ENCODE results near the gene E2F4.

DNA sequence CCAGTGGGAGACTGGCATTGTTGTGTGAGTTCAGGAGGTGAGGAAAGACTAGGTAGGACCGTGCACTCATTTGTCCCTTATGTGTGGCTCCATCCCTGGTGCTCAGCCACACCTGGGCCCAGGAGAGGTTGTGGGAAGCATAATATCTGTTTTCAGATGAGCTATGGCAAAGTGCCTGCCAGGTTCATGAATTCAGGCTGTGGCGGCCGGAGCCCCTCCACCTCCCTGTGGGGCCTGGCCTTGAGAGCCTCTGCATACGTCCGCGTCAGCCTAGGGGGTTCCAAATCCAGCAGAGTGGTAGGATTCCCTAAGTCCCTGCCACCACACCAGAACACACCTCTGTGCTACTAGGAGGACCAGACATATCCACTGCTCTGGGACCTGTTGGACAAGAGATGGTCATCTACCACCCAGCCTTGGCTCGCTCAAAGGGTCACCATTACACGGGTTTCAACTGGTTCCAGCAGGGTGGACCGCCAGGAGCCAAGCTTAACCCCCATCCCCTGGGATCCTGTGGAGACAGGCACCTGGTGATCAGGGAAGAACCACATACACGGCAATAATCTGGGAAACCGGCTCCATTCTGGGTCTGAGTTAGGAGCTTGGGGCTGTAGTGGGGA lies 43.2 kb upstream of the E2F4 start:
- no peak for TF ChIP-seq TARDBP (IDR thresholded peaks at IDR 0.05)
- TF ChIP-seq LEF1 (IDR thresholded peaks at IDR 0.05; ENCODE audit: borderline replicate concordance) = no peak
- TF ChIP-seq ARNT (IDR thresholded peaks at IDR 0.05) = no peak
- TF ChIP-seq L3MBTL2 (conservative IDR thresholded peaks at IDR 0.05) = no peak
- no peak for TF ChIP-seq ZNF384 (IDR thresholded peaks at IDR 0.05)
- no peak for TF ChIP-seq SP1 (IDR thresholded peaks at IDR 0.05)
- no peak for TF ChIP-seq NFRKB (IDR thresholded peaks at IDR 0.05)
- TF ChIP-seq FOXK2 (IDR thresholded peaks at IDR 0.05) = no peak
- TF ChIP-seq BHLHE40 (IDR thresholded peaks at IDR 0.05; ENCODE audit: borderline replicate concordance) = no peak
- TF ChIP-seq ELF4 (IDR thresholded peaks at IDR 0.05) = no peak
- TF ChIP-seq, protein P1, sequence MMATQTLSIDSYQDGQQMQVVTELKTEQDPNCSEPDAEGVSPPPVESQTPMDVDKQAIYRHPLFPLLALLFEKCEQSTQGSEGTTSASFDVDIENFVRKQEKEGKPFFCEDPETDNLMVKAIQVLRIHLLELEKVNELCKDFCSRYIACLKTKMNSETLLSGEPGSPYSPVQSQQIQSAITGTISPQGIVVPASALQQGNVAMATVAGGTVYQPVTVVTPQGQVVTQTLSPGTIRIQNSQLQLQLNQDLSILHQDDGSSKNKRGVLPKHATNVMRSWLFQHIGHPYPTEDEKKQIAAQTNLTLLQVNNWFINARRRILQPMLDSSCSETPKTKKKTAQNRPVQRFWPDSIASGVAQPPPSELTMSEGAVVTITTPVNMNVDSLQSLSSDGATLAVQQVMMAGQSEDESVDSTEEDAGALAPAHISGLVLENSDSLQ (IDR thresholded peaks at IDR 0.05) = no peak
- no peak for TF ChIP-seq FOXA1 (IDR thresholded peaks at IDR 0.05)

All from HEK293T (cell line).